Measurements from ENCODE around the gene OR2J3. TPM values are rescaled to one million over a fixed set of nuclear protein-coding genes. Genes with fewer than 3 reads are reported as not detected.

OR2J3 gene
- total RNA-seq = not detected
- not detected for polyA plus RNA-seq

DNA sequence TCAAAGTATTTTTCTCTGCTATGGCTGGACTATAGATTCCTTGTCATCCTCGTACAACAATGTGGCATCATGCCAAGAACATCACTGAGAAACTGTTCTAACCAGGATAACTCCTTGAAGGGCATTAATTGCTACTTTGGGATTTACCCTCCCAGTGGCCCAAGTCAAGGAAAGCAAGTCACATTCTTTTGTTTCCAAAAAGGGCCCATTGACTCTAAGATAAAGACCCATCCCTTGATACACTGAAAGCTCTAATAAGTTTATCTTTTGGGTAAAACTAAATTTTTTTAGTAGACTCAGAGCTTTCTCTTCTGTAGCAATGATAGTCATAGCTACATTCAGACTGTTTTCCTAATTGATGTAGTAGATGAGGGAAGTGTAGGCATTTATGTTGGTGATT is at the start of gene OR2J3:
Gene OR2J3 (plus strand): TSS at position 301 of the 400 bp plus-strand sequence. CDS start 3,833 bp downstream, outside the sequence.
- DNase-seq = no peak
- no peak within 1 kb of the TSS for H3K27ac Mint-ChIP-seq
- H3K9me3 Mint-ChIP-seq = no peaks in the 10 kb centered on the region
- no peaks in the 10 kb centered on the region for H3K36me3 Mint-ChIP-seq
- POLR2A ChIA-PET = no interaction called here
- no peaks in the 10 kb centered on the region for H3K9me3 ChIP-seq (ENCODE audit: low read length)
- no peaks in the 10 kb centered on the region for H3K4me1 Mint-ChIP-seq
- H3K27me3 ChIP-seq (ENCODE audit: insufficient read depth, low read length, poor library complexity, severe bottlenecking) = no peaks in the 10 kb centered on the region
- no peaks in the 10 kb centered on the region for H3K36me3 ChIP-seq (ENCODE audit: insufficient read depth, low read length)
- no peak within 1 kb of the TSS for H3K4me3 ChIP-seq (ENCODE audit: low read length)
- peaks cover 2 to 57% of the 10 kb centered on the region in 2 donors for H3K27me3 Mint-ChIP-seq
- H3K4me1 ChIP-seq (ENCODE audit: insufficient read depth, low read length) = no peaks in the 10 kb centered on the region
- H3K4me3 Mint-ChIP-seq = no peak within 1 kb of the TSS
- H3K27ac ChIP-seq (ENCODE audit: low read depth, low read length) = no peak within 1 kb of the TSS
- CTCF ChIA-PET = no interaction called here

DNA sequence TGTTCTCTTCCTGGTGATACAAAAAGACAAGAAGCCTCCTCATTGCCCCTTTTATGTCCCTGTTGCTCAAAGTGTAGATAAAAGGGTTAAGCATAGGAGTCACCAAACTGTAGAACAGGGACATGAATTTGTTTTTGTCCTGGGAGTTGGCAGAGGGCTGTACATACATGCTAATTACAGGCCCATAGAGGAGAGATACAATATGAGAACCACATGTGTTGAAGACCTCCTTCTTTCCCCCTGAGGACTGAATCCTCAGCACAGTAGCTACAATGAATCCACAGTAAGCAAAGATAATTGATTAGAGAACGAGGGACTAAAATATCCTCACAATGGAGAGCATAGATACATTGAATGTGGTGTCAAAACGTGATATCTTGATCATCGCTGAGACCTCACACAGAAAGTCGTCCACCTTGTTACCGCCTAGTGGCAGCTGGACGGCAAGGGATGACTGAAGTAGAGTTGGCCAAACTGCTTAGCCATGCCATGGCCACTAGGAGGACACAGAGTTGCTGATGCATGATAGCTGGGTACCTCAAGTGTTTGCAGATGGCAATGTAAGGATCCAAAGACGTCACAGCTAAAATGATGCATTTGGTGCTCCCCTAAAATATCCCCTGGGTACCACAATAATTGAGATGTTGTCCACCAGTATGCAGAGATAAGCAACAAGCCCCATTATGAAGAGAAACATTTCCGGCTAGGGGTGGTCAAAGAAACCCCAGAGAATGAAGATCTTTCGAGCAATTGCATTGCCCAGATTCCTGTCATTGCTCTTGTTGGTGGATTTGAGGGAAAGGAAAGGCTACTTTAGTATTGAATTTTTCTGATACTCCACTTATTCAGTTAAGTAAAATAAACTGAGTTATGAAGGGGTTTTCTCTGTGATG is 35.8 kb upstream of the OR2J3 start:
- Histone ChIP-seq H3K4me1 (ENCODE audit: insufficient read depth, low read length) (no peaks in the 10 kb centered on the region), H3K27ac (ENCODE audit: low read depth, low read length) (no peak overlapping the region), H3K36me3 (ENCODE audit: insufficient read depth, low read length) (no peaks in the 10 kb centered on the region), H3K27me3 (ENCODE audit: insufficient read depth, low read length, poor library complexity, severe bottlenecking) (peaks cover 7% of the 10 kb centered on the region), H3K4me3 (ENCODE audit: low read length) (no peak overlapping the region), H3K9me3 (ENCODE audit: low read length) (no peaks in the 10 kb centered on the region)
- Mint-ChIP-seq H3K4me3 (no peak overlapping the region), H3K4me1 (no peaks in the 10 kb centered on the region), H3K36me3 (no peaks in the 10 kb centered on the region), H3K27me3 (peaks cover 16 to 56% of the 10 kb centered on the region in 2 donors), H3K27ac (no peak overlapping the region), H3K9me3 (peaks cover 0 to 5% (median 0%) of the 10 kb centered on the region in 5 donors)
- POLR2A ChIA-PET = no interaction called here
- DNase-seq = peak in 1 of 5 donors; percentile 29
- CTCF ChIA-PET = no interaction called here

DNA sequence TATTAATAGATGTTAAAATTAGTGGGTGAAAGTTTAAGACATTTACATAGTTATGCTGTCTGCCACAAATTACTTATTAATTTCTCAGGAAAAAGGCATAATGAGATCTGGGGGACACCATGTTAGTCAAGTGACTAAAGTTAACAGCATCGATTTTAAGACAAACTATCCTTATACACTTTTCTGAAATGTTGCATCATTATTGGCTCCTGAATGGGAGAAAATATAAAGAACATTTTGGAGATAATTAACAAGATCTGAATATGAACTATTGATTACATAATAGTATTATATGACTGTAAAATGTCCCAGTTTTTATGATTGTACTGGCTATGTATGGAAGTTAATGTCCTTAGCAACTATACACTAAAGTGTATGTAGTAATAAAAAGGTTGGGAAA is 28.7 kb upstream of the OR2J3 start:
- ChIA-PET CTCF (no interaction called here), POLR2A (no interaction called here)
- Histone ChIP-seq H3K36me3 (ENCODE audit: insufficient read depth, low read length) (no peaks in the 10 kb centered on the region), H3K27me3 (ENCODE audit: insufficient read depth, low read length, poor library complexity, severe bottlenecking) (no peaks in the 10 kb centered on the region), H3K4me1 (ENCODE audit: insufficient read depth, low read length) (no peaks in the 10 kb centered on the region), H3K9me3 (ENCODE audit: low read length) (no peaks in the 10 kb centered on the region), H3K4me3 (ENCODE audit: low read length) (no peak overlapping the region), H3K27ac (ENCODE audit: low read depth, low read length) (no peak overlapping the region)
- Mint-ChIP-seq H3K4me3 (no peak overlapping the region), H3K27me3 (peaks cover 1 to 15% of the 10 kb centered on the region in 2 donors), H3K9me3 (no peaks in the 10 kb centered on the region), H3K27ac (no peak overlapping the region), H3K36me3 (peaks cover 0 to 2% (median 0%) of the 10 kb centered on the region in 3 donors), H3K4me1 (peaks cover 0 to 4% (median 0%) of the 10 kb centered on the region in 3 donors)
- DNase-seq = no peak

DNA sequence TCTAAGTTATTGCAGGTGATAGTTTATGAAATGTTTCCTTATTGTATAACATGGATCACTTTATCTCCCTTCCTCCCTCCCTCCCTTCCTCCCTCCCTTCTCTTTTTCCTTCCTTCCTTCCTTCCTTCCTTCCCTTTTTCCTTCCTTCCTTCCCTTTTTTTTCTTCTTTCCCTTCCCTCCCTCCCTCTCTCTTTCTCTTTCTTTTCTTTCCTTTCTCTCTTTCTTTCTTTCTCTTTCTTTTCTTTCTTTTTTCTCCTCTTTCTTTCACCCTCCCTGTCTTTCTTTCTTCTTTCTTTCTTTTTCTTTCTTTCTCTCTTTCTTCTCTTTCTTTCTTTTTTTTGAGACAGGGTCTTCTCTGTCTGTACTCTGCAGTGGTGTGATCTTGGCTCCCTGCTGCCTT is 26.5 kb upstream of the OR2J3 start:
- peaks cover 0 to 4% (median 0%) of the 10 kb centered on the region in 3 donors for H3K4me1 Mint-ChIP-seq
- no peak overlapping the region for H3K27ac Mint-ChIP-seq
- H3K4me1 ChIP-seq (ENCODE audit: insufficient read depth, low read length) = no peaks in the 10 kb centered on the region
- ChIA-PET POLR2A (no interaction called here), CTCF (no interaction called here)
- peaks cover 0 to 2% (median 0%) of the 10 kb centered on the region in 3 donors for H3K36me3 Mint-ChIP-seq
- no peaks in the 10 kb centered on the region for H3K9me3 Mint-ChIP-seq
- H3K36me3 ChIP-seq (ENCODE audit: insufficient read depth, low read length) = no peaks in the 10 kb centered on the region
- no peak overlapping the region for H3K4me3 Mint-ChIP-seq
- no peak overlapping the region for H3K4me3 ChIP-seq (ENCODE audit: low read length)
- H3K9me3 ChIP-seq (ENCODE audit: low read length) = no peaks in the 10 kb centered on the region
- peaks cover 2 to 19% of the 10 kb centered on the region in 2 donors for H3K27me3 Mint-ChIP-seq
- no peaks in the 10 kb centered on the region for H3K27me3 ChIP-seq (ENCODE audit: insufficient read depth, low read length, poor library complexity, severe bottlenecking)
- no peak overlapping the region for H3K27ac ChIP-seq (ENCODE audit: low read depth, low read length)
- DNase-seq = no peak

DNA sequence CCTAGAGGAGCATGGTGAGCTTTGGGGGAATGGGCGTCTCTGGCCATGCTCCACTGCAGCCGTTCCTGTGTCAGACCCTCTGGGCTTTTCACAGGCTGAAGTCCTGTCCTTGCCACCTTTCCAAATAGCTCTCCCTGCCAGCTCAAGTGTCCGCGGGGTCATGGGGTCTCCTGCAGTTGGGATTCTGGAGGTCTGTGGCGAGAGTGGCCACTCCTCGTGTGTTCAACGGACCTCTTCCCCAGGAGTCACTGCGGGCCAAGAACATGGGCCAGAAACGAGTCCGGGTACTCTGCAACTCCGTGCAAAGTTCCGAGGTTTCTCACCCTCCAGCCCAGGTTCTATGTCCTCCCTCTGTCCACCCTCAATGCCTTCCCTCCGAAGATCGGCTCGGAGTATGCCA is 25.4 kb upstream of the OR2J3 start:
- H3K27me3 Mint-ChIP-seq = peaks cover 6 to 24% of the 10 kb centered on the region in 2 donors
- no peaks in the 10 kb centered on the region for H3K4me1 ChIP-seq (ENCODE audit: insufficient read depth, low read length)

DNA sequence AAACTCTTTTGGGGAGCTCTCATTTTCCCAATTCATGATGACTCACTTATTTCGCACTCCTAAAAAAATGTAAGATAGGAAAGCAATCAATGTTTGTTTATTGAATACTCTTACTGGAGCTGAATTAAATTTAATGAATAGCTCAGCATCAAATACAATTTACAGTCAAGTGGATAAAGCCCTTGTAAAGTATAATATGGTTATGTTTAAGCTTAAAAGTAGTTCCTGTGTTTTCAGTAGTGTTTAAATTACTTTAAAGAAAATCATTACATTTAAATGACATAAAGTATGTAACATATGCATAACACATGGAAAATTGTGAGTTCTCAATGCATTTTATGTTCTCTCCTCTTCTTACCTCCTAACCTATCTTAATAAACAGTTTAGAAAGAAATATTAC is 20.6 kb upstream of the OR2J3 start, which contains the start of gene OR2B3:
Gene OR2B3 (minus strand): TSS at position 101 of the 400 bp plus-strand sequence. CDS start 65 bp downstream, at position 36.
- Mint-ChIP-seq H3K27ac (no peak within 1 kb of the TSS), H3K9me3 (peaks cover 0 to 2% (median 0%) of the 10 kb centered on the region in 5 donors), H3K4me1 (no peaks in the 10 kb centered on the region), H3K36me3 (peaks cover 0 to 2% (median 0%) of the 10 kb centered on the region in 3 donors), H3K27me3 (peaks cover 10 to 48% of the 10 kb centered on the region in 2 donors), H3K4me3 (no peak within 1 kb of the TSS)
- H3K27me3 ChIP-seq (ENCODE audit: insufficient read depth, low read length, poor library complexity, severe bottlenecking) = no peaks in the 10 kb centered on the region
- CTCF ChIA-PET = no interaction called here
- no peaks in the 10 kb centered on the region for H3K9me3 ChIP-seq (ENCODE audit: low read length)
- H3K36me3 ChIP-seq (ENCODE audit: insufficient read depth, low read length) = no peaks in the 10 kb centered on the region
- POLR2A ChIA-PET = no interaction called here
- no peak for DNase-seq
- H3K4me3 ChIP-seq (ENCODE audit: low read length) = no peak within 1 kb of the TSS
- no peak within 1 kb of the TSS for H3K27ac ChIP-seq (ENCODE audit: low read depth, low read length)
- H3K4me1 ChIP-seq (ENCODE audit: insufficient read depth, low read length) = no peaks in the 10 kb centered on the region

More for the DNA sequence above, 25.4 kb upstream of the OR2J3 start:
- Histone ChIP-seq H3K27ac (ENCODE audit: low read depth, low read length) (no peak overlapping the region), H3K27me3 (ENCODE audit: insufficient read depth, low read length, poor library complexity, severe bottlenecking) (no peaks in the 10 kb centered on the region), H3K36me3 (ENCODE audit: insufficient read depth, low read length) (no peaks in the 10 kb centered on the region), H3K9me3 (ENCODE audit: low read length) (no peaks in the 10 kb centered on the region), H3K4me3 (ENCODE audit: low read length) (no peak overlapping the region)
- Mint-ChIP-seq H3K36me3 (peaks cover 0 to 2% (median 0%) of the 10 kb centered on the region in 3 donors), H3K4me3 (no peak overlapping the region), H3K4me1 (peaks cover 0 to 4% (median 0%) of the 10 kb centered on the region in 3 donors), H3K9me3 (peaks cover 0 to 2% (median 0%) of the 10 kb centered on the region in 5 donors), H3K27ac (no peak overlapping the region)
- no peak for DNase-seq
- ChIA-PET CTCF (no interaction called here), POLR2A (no interaction called here)

DNA sequence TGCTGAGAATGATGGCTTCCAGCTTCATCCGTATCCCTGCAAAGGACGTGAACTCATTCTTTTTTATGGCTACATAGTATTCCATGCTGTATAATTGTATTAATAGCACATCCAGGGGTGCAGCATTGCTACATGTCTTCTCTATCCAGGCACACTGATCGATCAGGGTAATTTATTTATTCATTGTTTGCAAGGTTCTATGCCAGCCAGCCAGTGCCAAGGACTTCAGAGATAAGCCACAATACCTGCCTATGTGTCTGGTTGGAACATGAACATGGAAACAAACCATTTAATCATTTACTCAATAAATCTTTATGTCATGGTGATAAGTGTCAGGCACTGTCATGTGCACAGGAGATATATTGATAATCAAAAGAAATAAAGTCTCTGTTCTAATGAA is 14.9 kb upstream of the OR2J3 start:
- no peaks in the 10 kb centered on the region for H3K9me3 ChIP-seq (ENCODE audit: low read length)
- H3K27ac ChIP-seq (ENCODE audit: low read depth, low read length) = no peak overlapping the region

DNA sequence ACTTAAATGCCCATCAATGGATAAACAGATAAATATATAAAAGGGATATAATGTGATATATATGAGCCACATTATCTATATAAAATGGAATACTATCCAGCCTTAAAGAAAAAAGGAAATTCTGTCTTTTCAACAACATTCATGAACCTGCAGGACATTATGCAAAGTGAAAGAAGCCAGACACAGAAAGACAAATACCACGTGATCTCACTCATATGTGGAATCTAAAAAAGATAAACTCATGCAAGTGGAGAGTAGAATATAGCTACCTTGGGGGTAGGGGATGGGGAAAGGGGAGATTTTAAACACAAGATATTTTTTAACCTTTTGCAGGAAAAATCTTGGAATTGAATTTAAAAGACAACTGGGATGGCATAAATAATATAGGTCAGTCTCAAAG is 10.1 kb upstream of the OR2J3 start:
- H3K9me3 Mint-ChIP-seq = peaks cover 0 to 1% (median 0%) of the 10 kb centered on the region in 5 donors
- no peak overlapping the region for H3K27ac Mint-ChIP-seq
- H3K4me1 Mint-ChIP-seq = no peaks in the 10 kb centered on the region
- no peak for DNase-seq
- H3K27me3 ChIP-seq (ENCODE audit: insufficient read depth, low read length, poor library complexity, severe bottlenecking) = no peaks in the 10 kb centered on the region
- H3K36me3 ChIP-seq (ENCODE audit: insufficient read depth, low read length) = no peaks in the 10 kb centered on the region
- CTCF ChIA-PET = no interaction called here
- POLR2A ChIA-PET = no interaction called here
- H3K36me3 Mint-ChIP-seq = no peaks in the 10 kb centered on the region
- H3K4me3 ChIP-seq (ENCODE audit: low read length) = no peak overlapping the region
- no peaks in the 10 kb centered on the region for H3K9me3 ChIP-seq (ENCODE audit: low read length)
- no peaks in the 10 kb centered on the region for H3K4me1 ChIP-seq (ENCODE audit: insufficient read depth, low read length)
- peaks cover 14 to 27% of the 10 kb centered on the region in 2 donors for H3K27me3 Mint-ChIP-seq
- H3K27ac ChIP-seq (ENCODE audit: low read depth, low read length) = no peak overlapping the region
- H3K4me3 Mint-ChIP-seq = no peak overlapping the region

More for the DNA sequence above, 14.9 kb upstream of the OR2J3 start:
- POLR2A ChIA-PET = no interaction called here
- H3K27me3 Mint-ChIP-seq = peaks cover 16 to 45% of the 10 kb centered on the region in 2 donors
- no peaks in the 10 kb centered on the region for H3K27me3 ChIP-seq (ENCODE audit: insufficient read depth, low read length, poor library complexity, severe bottlenecking)
- H3K4me3 ChIP-seq (ENCODE audit: low read length) = no peak overlapping the region
- CTCF ChIA-PET = no interaction called here
- DNase-seq = no peak
- no peaks in the 10 kb centered on the region for H3K36me3 Mint-ChIP-seq
- H3K4me3 Mint-ChIP-seq = no peak overlapping the region
- H3K4me1 ChIP-seq (ENCODE audit: insufficient read depth, low read length) = no peaks in the 10 kb centered on the region
- no peak overlapping the region for H3K27ac Mint-ChIP-seq
- H3K4me1 Mint-ChIP-seq = no peaks in the 10 kb centered on the region
- no peaks in the 10 kb centered on the region for H3K36me3 ChIP-seq (ENCODE audit: insufficient read depth, low read length)
- H3K9me3 Mint-ChIP-seq = peaks cover 0 to 1% (median 0%) of the 10 kb centered on the region in 5 donors

Measured in CD8-positive, alpha-beta memory T cell (primary cell).